ENCODE measurements around the gene ATP8A1.

Gene ATP8A1

DNA sequence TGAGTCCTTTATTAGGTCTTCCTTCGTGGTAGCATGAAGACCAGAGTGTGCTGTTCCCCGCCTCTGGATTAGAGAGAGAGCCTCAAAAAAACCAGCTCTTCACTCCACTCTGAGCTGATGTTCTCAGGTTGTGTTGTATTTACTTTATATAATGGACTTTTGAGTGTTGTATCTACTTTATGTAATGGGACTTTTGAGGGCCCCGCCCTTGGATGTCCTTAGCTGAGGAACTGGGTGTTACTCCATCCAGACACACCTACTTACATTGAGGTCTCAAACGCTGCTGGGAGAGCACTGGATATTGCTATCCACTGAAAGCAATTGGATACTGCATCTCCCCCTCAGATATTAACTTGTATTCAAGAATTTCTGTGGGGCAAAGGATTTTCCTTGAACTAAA is 28.2 kb downstream of the ATP8A1 start:
- no peak for TF ChIP-seq TAF1 (IDR thresholded peaks at IDR 0.05; ENCODE audit: low read depth)
- TF ChIP-seq RAD21 (IDR thresholded peaks at IDR 0.05; ENCODE audit: low read depth) = no peak
- no peak for TF ChIP-seq YY1 (IDR thresholded peaks at IDR 0.05; ENCODE audit: low read depth)
- TF ChIP-seq TCF12 (IDR thresholded peaks at IDR 0.05; ENCODE audit: low read depth) = no peak
- TF ChIP-seq, protein P1, sequence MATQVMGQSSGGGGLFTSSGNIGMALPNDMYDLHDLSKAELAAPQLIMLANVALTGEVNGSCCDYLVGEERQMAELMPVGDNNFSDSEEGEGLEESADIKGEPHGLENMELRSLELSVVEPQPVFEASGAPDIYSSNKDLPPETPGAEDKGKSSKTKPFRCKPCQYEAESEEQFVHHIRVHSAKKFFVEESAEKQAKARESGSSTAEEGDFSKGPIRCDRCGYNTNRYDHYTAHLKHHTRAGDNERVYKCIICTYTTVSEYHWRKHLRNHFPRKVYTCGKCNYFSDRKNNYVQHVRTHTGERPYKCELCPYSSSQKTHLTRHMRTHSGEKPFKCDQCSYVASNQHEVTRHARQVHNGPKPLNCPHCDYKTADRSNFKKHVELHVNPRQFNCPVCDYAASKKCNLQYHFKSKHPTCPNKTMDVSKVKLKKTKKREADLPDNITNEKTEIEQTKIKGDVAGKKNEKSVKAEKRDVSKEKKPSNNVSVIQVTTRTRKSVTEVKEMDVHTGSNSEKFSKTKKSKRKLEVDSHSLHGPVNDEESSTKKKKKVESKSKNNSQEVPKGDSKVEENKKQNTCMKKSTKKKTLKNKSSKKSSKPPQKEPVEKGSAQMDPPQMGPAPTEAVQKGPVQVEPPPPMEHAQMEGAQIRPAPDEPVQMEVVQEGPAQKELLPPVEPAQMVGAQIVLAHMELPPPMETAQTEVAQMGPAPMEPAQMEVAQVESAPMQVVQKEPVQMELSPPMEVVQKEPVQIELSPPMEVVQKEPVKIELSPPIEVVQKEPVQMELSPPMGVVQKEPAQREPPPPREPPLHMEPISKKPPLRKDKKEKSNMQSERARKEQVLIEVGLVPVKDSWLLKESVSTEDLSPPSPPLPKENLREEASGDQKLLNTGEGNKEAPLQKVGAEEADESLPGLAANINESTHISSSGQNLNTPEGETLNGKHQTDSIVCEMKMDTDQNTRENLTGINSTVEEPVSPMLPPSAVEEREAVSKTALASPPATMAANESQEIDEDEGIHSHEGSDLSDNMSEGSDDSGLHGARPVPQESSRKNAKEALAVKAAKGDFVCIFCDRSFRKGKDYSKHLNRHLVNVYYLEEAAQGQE (IDR thresholded peaks at IDR 0.05; ENCODE audit: low read depth) = no peak
- no peak for TF ChIP-seq CREB1 (IDR thresholded peaks at IDR 0.05; ENCODE audit: low read depth)
- TF ChIP-seq MAX (IDR thresholded peaks at IDR 0.05) = no peak
- no peak for TF ChIP-seq TEAD4 (IDR thresholded peaks at IDR 0.05)
- TF ChIP-seq FOXM1 (IDR thresholded peaks at IDR 0.05; ENCODE audit: borderline replicate concordance, low read depth) = no peak
- TF ChIP-seq CEBPB (IDR thresholded peaks at IDR 0.05) = no peak
- TF ChIP-seq EP300 (IDR thresholded peaks at IDR 0.05; ENCODE audit: borderline replicate concordance) = no peak
- TF ChIP-seq NFIC (IDR thresholded peaks at IDR 0.05) = no peak
- TF ChIP-seq EGR1 (IDR thresholded peaks at IDR 0.05) = no peak
- TF ChIP-seq USF1 (IDR thresholded peaks at IDR 0.05) = no peak
- no peak for TF ChIP-seq ZBTB7A (IDR thresholded peaks at IDR 0.05; ENCODE audit: low read depth)

DNA sequence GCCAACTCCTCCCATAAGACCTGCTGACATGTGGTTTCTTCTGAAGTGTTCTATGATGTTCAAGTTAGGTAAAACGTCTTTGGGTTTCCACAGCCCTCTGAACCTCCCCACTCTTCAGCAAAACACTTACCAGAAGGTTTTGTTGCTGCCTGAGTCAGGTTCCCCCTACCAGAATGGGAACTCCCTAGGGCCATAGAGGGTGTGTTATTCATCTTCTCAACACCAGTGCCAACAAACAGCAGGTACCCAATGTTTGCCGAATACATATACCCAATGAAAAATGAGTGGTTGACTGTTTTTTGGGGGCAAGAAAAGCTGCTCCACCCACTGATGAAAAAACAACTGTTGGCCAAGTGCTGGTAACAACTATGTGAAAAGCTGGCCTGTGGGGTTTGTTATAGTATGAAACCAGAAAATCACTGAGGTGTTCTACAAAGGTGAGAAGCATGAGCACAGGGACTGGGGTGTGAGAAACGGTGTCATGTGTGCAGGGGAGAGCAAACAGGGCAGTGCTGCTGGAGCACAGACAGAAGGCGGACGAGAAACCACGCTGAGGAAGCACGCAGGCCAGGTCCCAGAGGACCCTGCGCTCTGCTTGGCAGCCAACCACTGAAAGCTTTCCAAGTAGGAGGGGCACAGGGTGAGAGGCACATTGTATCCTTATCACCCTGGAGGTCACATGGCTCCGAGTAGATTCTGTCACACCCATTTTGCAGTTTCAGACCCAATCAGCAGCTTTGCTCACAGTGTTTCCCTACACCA is 28.8 kb downstream of the ATP8A1 start:
- TF ChIP-seq, protein P1 (IDR thresholded peaks at IDR 0.05; ENCODE audit: low read depth) = no peak
- TF ChIP-seq MAX (IDR thresholded peaks at IDR 0.05) (no peak), CEBPB (IDR thresholded peaks at IDR 0.05) (no peak), TAF1 (IDR thresholded peaks at IDR 0.05; ENCODE audit: low read depth) (no peak), EP300 (IDR thresholded peaks at IDR 0.05; ENCODE audit: borderline replicate concordance) (no peak), NFIC (IDR thresholded peaks at IDR 0.05) (no peak), ZBTB7A (IDR thresholded peaks at IDR 0.05; ENCODE audit: low read depth) (no peak), TEAD4 (IDR thresholded peaks at IDR 0.05) (no peak), FOXM1 (IDR thresholded peaks at IDR 0.05; ENCODE audit: borderline replicate concordance, low read depth) (no peak), CREB1 (IDR thresholded peaks at IDR 0.05; ENCODE audit: low read depth) (no peak), RAD21 (IDR thresholded peaks at IDR 0.05; ENCODE audit: low read depth) (no peak), USF1 (IDR thresholded peaks at IDR 0.05) (no peak), YY1 (IDR thresholded peaks at IDR 0.05; ENCODE audit: low read depth) (no peak), TCF12 (IDR thresholded peaks at IDR 0.05; ENCODE audit: low read depth) (no peak), EGR1 (IDR thresholded peaks at IDR 0.05) (no peak)

- no peak for TF ChIP-seq MAX (IDR thresholded peaks at IDR 0.05)
- no peak for TF ChIP-seq TEAD4 (IDR thresholded peaks at IDR 0.05)
- no peak for TF ChIP-seq YY1 (IDR thresholded peaks at IDR 0.05; ENCODE audit: low read depth)
- no peak for TF ChIP-seq EP300 (IDR thresholded peaks at IDR 0.05; ENCODE audit: borderline replicate concordance)
- TF ChIP-seq TCF12 (IDR thresholded peaks at IDR 0.05; ENCODE audit: low read depth) = no peak
- no peak for TF ChIP-seq EGR1 (IDR thresholded peaks at IDR 0.05)
- TF ChIP-seq, protein P1 (IDR thresholded peaks at IDR 0.05; ENCODE audit: low read depth) = no peak
- no peak for TF ChIP-seq NFIC (IDR thresholded peaks at IDR 0.05)
- no peak for TF ChIP-seq TAF1 (IDR thresholded peaks at IDR 0.05; ENCODE audit: low read depth)
- no peak for TF ChIP-seq USF1 (IDR thresholded peaks at IDR 0.05)
- no peak for TF ChIP-seq CEBPB (IDR thresholded peaks at IDR 0.05)
- no peak for TF ChIP-seq FOXM1 (IDR thresholded peaks at IDR 0.05; ENCODE audit: borderline replicate concordance, low read depth)
- no peak for TF ChIP-seq ZBTB7A (IDR thresholded peaks at IDR 0.05; ENCODE audit: low read depth)
Measured at GRCh38 chr4:42626629-42627146, 30.2 kb downstream of the ATP8A1 start.
